SK-N-MC (cell line): ENCODE data around the gene PRPH.

ENCODE experiments used
- EZH2 ChIP-seq: fragments of 200-600 bp; sonication (generic); IDR thresholded peaks from one replicate; pipeline ENCODE4 v1.6.1; 2017; ENCODE audit warnings: antibody characterized with exemption
- FOXP2 ChIP-seq: optimal IDR thresholded peaks from 2 replicates; pipeline ENCODE3; 2011; ENCODE audit warnings: mild to moderate bottlenecking, moderate library complexity; ENCODE audit not compliant: insufficient read depth; ENCODE audit errors: extremely low read length, control extremely low read depth
- POLR2AphosphoS5 ChIP-seq: IDR thresholded peaks from 2 replicates; pipeline ENCODE4 v1.6.1; 2012; ENCODE audit warnings: mild to moderate bottlenecking, low read depth, low read length, borderline replicate concordance

DNA sequence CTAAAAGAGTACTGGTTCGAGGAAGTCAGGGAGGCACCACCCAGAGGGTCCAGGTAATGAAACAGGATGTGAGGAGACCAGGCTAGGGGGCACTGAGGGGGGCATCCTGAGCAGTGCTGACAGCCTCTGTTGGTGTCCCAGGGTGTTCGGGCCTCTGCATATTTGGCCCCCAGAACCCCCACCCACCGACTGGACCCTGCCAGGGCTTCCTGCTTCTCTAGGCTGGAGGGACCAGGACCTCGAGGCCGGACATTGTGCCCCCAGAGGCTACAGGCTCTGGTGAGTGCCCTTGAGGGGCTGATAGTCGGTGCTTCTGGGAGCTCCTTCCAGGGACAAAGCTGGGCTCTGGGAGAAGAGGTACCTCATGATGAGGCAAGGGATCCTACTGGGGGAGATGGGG lies 30.7 kb downstream of the PRPH start:
- TF ChIP-seq POLR2AphosphoS5 = no peak
- no peak for TF ChIP-seq EZH2
- no peak for TF ChIP-seq FOXP2
